H1 (cell line): ENCODE results near the gene TCF20. TPM values are rescaled to one million over a fixed set of nuclear protein-coding genes. Genes with fewer than 3 reads are reported as not detected.

Source experiments
- CTCF ChIA-PET: fragments of 300-600 bp; sonication (Branson Sonifier 250); formaldehyde crosslinking; loops from one replicate; lab custom pipeline; 2021; ENCODE audit not compliant: partially characterized antibody; lab: Charles Lee
- POLR2A ChIA-PET: fragments of 300-600 bp; sonication (Branson Sonifier 250); formaldehyde crosslinking; loops from one replicate; lab custom pipeline; 2021; ENCODE audit warnings: inconsistent platforms; ENCODE audit not compliant: partially characterized antibody; lab: Charles Lee
- DNase-seq, 2 experiments: peaks; one replicate each; pipeline versions ENCODE4 v3.0.0 to v3.0.0-alpha.2; 2010 to 2022; ENCODE audit warnings: low spot score in 2 of 2, low read depth in 1 of 2, mixed read lengths in 1 of 2
- FAIRE-seq: peaks from 2 replicates; lab custom pipeline; 2011; peaks lifted over from hg19 to GRCh38; lab: Jason Lieb, UNC
- H2AFZ ChIP-seq: 2 replicates; pipeline ENCODE4 v1.8.1; 2012; ENCODE audit warnings: low read length, inconsistent platforms
- H2AK5ac ChIP-seq: 2 replicates; pipeline ENCODE4 v1.6.1; 2013; ENCODE audit warnings: low read depth, low read length
- H2BK120ac ChIP-seq: replicated peaks from 2 replicates; pipeline ENCODE3; 2013; ENCODE audit warnings: low read depth, low read length, inconsistent platforms
- H2BK12ac ChIP-seq: 2 replicates; pipeline ENCODE4 v1.6.1; 2013; ENCODE audit warnings: low read depth, low read length
- H2BK15ac ChIP-seq: 2 replicates; pipeline ENCODE4 v1.6.1; 2013; ENCODE audit warnings: low read length
- H2BK20ac ChIP-seq: 2 replicates; pipeline ENCODE4 v1.6.1; 2013; ENCODE audit warnings: low read length
- H2BK5ac ChIP-seq: 2 replicates; pipeline ENCODE4 v1.6.1; 2013; ENCODE audit warnings: low read depth, low read length
- H3K14ac ChIP-seq: 2 replicates; pipeline ENCODE4 v1.6.1; 2013; ENCODE audit warnings: inconsistent platforms; ENCODE audit not compliant: insufficient read length
- H3K18ac ChIP-seq: 2 replicates; pipeline ENCODE4 v1.6.1; 2013; ENCODE audit warnings: low read length; ENCODE audit errors: extremely low read depth
- H3K23ac ChIP-seq: 2 replicates; pipeline ENCODE4 v1.6.1; 2013; ENCODE audit warnings: inconsistent platforms; ENCODE audit not compliant: insufficient read length
- H3K23me2 ChIP-seq: 2 replicates; pipeline ENCODE4 v1.6.1; 2013; ENCODE audit warnings: low read depth, low read length
- H3K27ac ChIP-seq: 2 replicates; pipeline ENCODE4 v1.6.1; 2011; ENCODE audit warnings: low read depth, low read length, inconsistent platforms
- H3K27me3 ChIP-seq, 4 experiments: replicated peaks in 1 of 4; 1 replicate in 1 of 4; 2 replicates in 3 of 4; pipeline versions ENCODE4 v1.6.1 to v1.8.1; 2011 to 2013; ENCODE audit warnings: low read length in 3 of 4, mild to moderate bottlenecking in 3 of 4, inconsistent platforms in 2 of 4, mixed read lengths in 2 of 4, moderate library complexity in 1 of 4; ENCODE audit not compliant: control insufficient read depth in 3 of 4, insufficient read depth in 3 of 4; ENCODE audit errors: extremely low read depth in 1 of 4
- H3K36me3 ChIP-seq, 4 experiments: 2 replicates each; pipeline versions ENCODE4 v1.6.1 to v1.8.1; 2011 to 2013; ENCODE audit warnings: mild to moderate bottlenecking in 4 of 4, low read length in 3 of 4, moderate library complexity in 2 of 4, control low read depth in 1 of 4, inconsistent platforms in 1 of 4; ENCODE audit not compliant: insufficient read depth in 4 of 4, control insufficient read depth in 2 of 4
- H3K4ac ChIP-seq: replicated peaks from 2 replicates; pipeline ENCODE3; 2013; ENCODE audit warnings: low read length, low read depth, mixed read lengths, inconsistent platforms; ENCODE audit not compliant: insufficient read length
- H3K4me1 ChIP-seq, 4 experiments: replicated peaks in 1 of 4; 1 replicate in 1 of 4; 2 replicates in 3 of 4; pipeline versions ENCODE4 v1.6.1 to v1.8.1; 2011 to 2013; ENCODE audit warnings: low read length in 3 of 4, inconsistent platforms in 2 of 4, mixed read lengths in 1 of 4; ENCODE audit not compliant: insufficient read depth in 4 of 4, control insufficient read depth in 3 of 4
- H3K4me2 ChIP-seq, 2 experiments: 2 replicates each; pipeline versions ENCODE4 v1.6.1 to v1.8.1; 2011 to 2013; ENCODE audit warnings: low read depth in 2 of 2, low read length in 2 of 2, control low read depth in 1 of 2, inconsistent platforms in 1 of 2, mild to moderate bottlenecking in 1 of 2; ENCODE audit not compliant: insufficient read depth in 1 of 2
- H3K4me3 ChIP-seq, 4 experiments: fragments of 200-600, 300-600 bp in 1 of 4; sonication (generic), shearing (Covaris generic), sonication (Bioruptor Twin) in 1 of 4; 2 replicates each; pipeline versions ENCODE4 v1.5.1 to v1.8.1; 2011 to 2016; ENCODE audit warnings: low read length in 4 of 4, low read depth in 3 of 4, control low read depth in 2 of 4, inconsistent platforms in 2 of 4, mild to moderate bottlenecking in 2 of 4, mixed read lengths in 1 of 4, moderate library complexity in 1 of 4; ENCODE audit not compliant: insufficient read depth in 2 of 4; ENCODE audit errors: extremely low read depth in 1 of 4
- H3K56ac ChIP-seq: replicated peaks from 2 replicates; pipeline ENCODE3; 2013; ENCODE audit warnings: low read depth, mild to moderate bottlenecking, mixed read lengths, low read length, inconsistent platforms; ENCODE audit not compliant: insufficient read length
- H3K79me1 ChIP-seq: 2 replicates; pipeline ENCODE4 v1.6.1; 2013; ENCODE audit warnings: low read depth, low read length, control low read depth
- H3K79me2 ChIP-seq, 2 experiments: 2 replicates each; pipeline versions ENCODE4 v1.6.1 to v1.8.1; 2012 to 2013; ENCODE audit warnings: low read length in 2 of 2, mild to moderate bottlenecking in 2 of 2, inconsistent platforms in 1 of 2; ENCODE audit not compliant: insufficient read depth in 2 of 2, control insufficient read depth in 1 of 2
- H3K9ac ChIP-seq, 4 experiments: replicated peaks in 1 of 4; 1 replicate in 1 of 4; 2 replicates in 3 of 4; pipeline versions ENCODE4 v1.6.1 to v1.8.1; 2011 to 2013; ENCODE audit warnings: low read depth in 3 of 4, low read length in 3 of 4, control low read depth in 2 of 4, mild to moderate bottlenecking in 2 of 4, moderate library complexity in 2 of 4, inconsistent platforms in 1 of 4; ENCODE audit errors: extremely low read depth in 1 of 4
- H3K9me3 ChIP-seq, 2 experiments: 2 replicates each; pipeline versions ENCODE4 v1.6.1 to v1.8.1; 2012 to 2013; ENCODE audit warnings: mild to moderate bottlenecking in 2 of 2, moderate library complexity in 2 of 2, control low read depth in 1 of 2, inconsistent platforms in 1 of 2, low read depth in 1 of 2, low read length in 1 of 2, mixed read lengths in 1 of 2; ENCODE audit not compliant: insufficient read depth in 2 of 2
- H4K20me1 ChIP-seq, 2 experiments: replicated peaks in 1 of 2; 2 replicates each; pipeline versions ENCODE3 to v1.8.1; 2011 to 2013; ENCODE audit warnings: inconsistent platforms in 2 of 2, low read length in 2 of 2, mild to moderate bottlenecking in 1 of 2; ENCODE audit not compliant: insufficient read depth in 2 of 2, control insufficient read depth in 1 of 2
- H4K5ac ChIP-seq: 2 replicates; pipeline ENCODE4 v1.6.1; 2013; ENCODE audit warnings: low read length, low read depth, mixed read lengths, inconsistent platforms; ENCODE audit not compliant: insufficient read length
- H4K8ac ChIP-seq: 2 replicates; pipeline ENCODE4 v1.8.0; 2013; ENCODE audit warnings: mild to moderate bottlenecking, moderate library complexity, low read length, inconsistent platforms; ENCODE audit not compliant: insufficient read depth; ENCODE audit errors: extremely low read depth
- H4K91ac ChIP-seq: replicated peaks from 2 replicates; pipeline ENCODE3; 2013; ENCODE audit warnings: low read length, mixed read lengths, inconsistent platforms; ENCODE audit not compliant: insufficient read length
- CEBPB ChIP-seq: IDR thresholded peaks from 2 replicates; pipeline ENCODE4 v1.6.1; 2012; ENCODE audit warnings: low read depth, low read length
- EP300 ChIP-seq, 2 experiments: IDR thresholded peaks; 1 replicate in 1 of 2; 2 replicates in 1 of 2; pipeline ENCODE4 v1.6.1; 2011 to 2012; ENCODE audit warnings: low read depth in 2 of 2, low read length in 2 of 2, mild to moderate bottlenecking in 2 of 2, borderline replicate concordance in 1 of 2, inconsistent platforms in 1 of 2, moderate library complexity in 1 of 2
- GTF2F1 ChIP-seq: IDR thresholded peaks from 2 replicates; pipeline ENCODE4 v1.6.1; 2012; ENCODE audit warnings: low read depth, low read length, improper control_type of control experiment, borderline replicate concordance
- KDM4A ChIP-seq: IDR thresholded peaks from one replicate; pipeline ENCODE4 v1.7.1; 2012; ENCODE audit warnings: low read depth, mild to moderate bottlenecking, moderate library complexity, low read length, inconsistent platforms; ENCODE audit not compliant: severe bottlenecking
- KDM5A ChIP-seq: fragments of 200-600 bp; IDR thresholded peaks from 2 replicates; pipeline ENCODE4 v1.7.1; 2012; ENCODE audit warnings: mild to moderate bottlenecking, low read length, inconsistent platforms, mixed read lengths
- POLR2A ChIP-seq, 2 experiments: IDR thresholded peaks; 1 replicate in 1 of 2; 2 replicates in 1 of 2; pipeline ENCODE4 v1.6.1; 2011; ENCODE audit warnings: low read depth in 2 of 2, low read length in 2 of 2, mild to moderate bottlenecking in 2 of 2; ENCODE audit errors: control extremely low read depth in 1 of 2
- RNF2 ChIP-seq: fragments of 200-900, 300-1000 bp; sonication (generic); IDR thresholded peaks from 2 replicates; pipeline ENCODE4 v1.7.1; 2016; ENCODE audit warnings: borderline replicate concordance, low read depth, mild to moderate bottlenecking, antibody characterized with exemption, low read length; ENCODE audit not compliant: poor library complexity, severe bottlenecking; ENCODE audit errors: missing control alignments
- SIN3A ChIP-seq, 2 experiments: IDR thresholded peaks in 1 of 2; conservative IDR thresholded peaks in 1 of 2; 2 replicates each; pipeline ENCODE4 v1.6.1; 2011 to 2012; ENCODE audit warnings: low read length in 2 of 2, improper control_type of control experiment in 1 of 2, low read depth in 1 of 2, mild to moderate bottlenecking in 1 of 2
- SP1 ChIP-seq: IDR thresholded peaks from 2 replicates; pipeline ENCODE4 v1.6.1; 2011; ENCODE audit warnings: low read depth, low read length
- SP2 ChIP-seq: IDR thresholded peaks from 2 replicates; pipeline ENCODE4 v1.6.1; 2012; ENCODE audit warnings: mild to moderate bottlenecking, low read length, inconsistent platforms
- SRF ChIP-seq: IDR thresholded peaks from 2 replicates; pipeline ENCODE4 v1.6.1; 2011; ENCODE audit warnings: mild to moderate bottlenecking, low read depth, low read length, moderate library complexity
- TAF1 ChIP-seq: IDR thresholded peaks from 2 replicates; pipeline ENCODE4 v1.6.1; 2011; ENCODE audit warnings: mild to moderate bottlenecking, low read depth, low read length
- WGBS, 2 experiments: shearing (Covaris generic) in 1 of 2; methylation state at CpG; one replicate each; pipeline versions ENCODE4 v1.1.6 to v1.1.7; 2013 to 2015; ENCODE audit warnings: low lambda C conversion rate in 2 of 2, mixed read lengths in 2 of 2, inconsistent platforms in 1 of 2, low coverage in 1 of 2, missing lambda C conversion rate in 1 of 2; ENCODE audit not compliant: insufficient replicate concordance in 2 of 2, insufficient coverage in 1 of 2, insufficient read length in 1 of 2; ENCODE audit errors: extremely low coverage in 1 of 2, missing lambda C conversion rate in 1 of 2; 5-methylcytosine and 5-hydroxymethylcytosine counted together
- polyA plus RNA-seq, 7 experiments: library from polyadenylated mRNA; depleted of rRNA in 3 of 7; stranded (reverse) in 5 of 7; unstranded in 2 of 7; fragments of >200 nt in 5 of 7; fragments of 200-250 nt in 2 of 7; gene quantifications; 1 replicate in 5 of 7; 2 replicates in 1 of 7; 4 replicates in 1 of 7; pipeline versions ENCODE4 v1.2.1 to v1.2.3, GENCODE V29; 2011 to 2013; ENCODE audit warnings: missing spikeins in 2 of 7, mixed read lengths in 2 of 7
- total RNA-seq: library from RNA; stranded (reverse); fragmentation: NEBNext Ultra II Directional; extraction: Animal tissue kit (Norgen Biotek cat#: 25700); gene quantifications from 2 replicates; pipeline ENCODE4 v1.2.1, GENCODE V29; 2021
- TF ChIP-seq, protein P1 (sequence below): IDR thresholded peaks from 2 replicates; pipeline ENCODE4 v1.6.1; 2012; ENCODE audit warnings: inconsistent platforms

Gene TCF20
- total and polyA plus RNA-seq, 2 of the 8 experiments (the other 6 are each of a cell fraction or from before 2014, with no cell fraction given) = 22.0 to 79.8 TPM

- TF ChIP-seq GTF2F1 (no peak), EP300 (IDR thresholded peaks at IDR 0.05; ENCODE audit: borderline replicate concordance in 1 of 2, low read depth in 2 of 2, low read length in 2 of 2) (no peak), SIN3A (conservative IDR thresholded peaks at IDR 0.05 in 1 of 2, IDR thresholded peaks at IDR 0.05 in 1 of 2; ENCODE audit: low read depth in 1 of 2, low read length in 2 of 2) (no peak), POLR2A (IDR thresholded peaks at IDR 0.05; ENCODE audit: control extremely low read depth in 1 of 2, low read depth in 2 of 2, low read length in 2 of 2) (no peak), CEBPB (no peak), KDM5A (no peak), KDM4A (no peak), SP2 (no peak), SRF (no peak), TAF1 (no peak), RNF2 (no peak), SP1 (no peak)
- TF ChIP-seq, protein P1, sequence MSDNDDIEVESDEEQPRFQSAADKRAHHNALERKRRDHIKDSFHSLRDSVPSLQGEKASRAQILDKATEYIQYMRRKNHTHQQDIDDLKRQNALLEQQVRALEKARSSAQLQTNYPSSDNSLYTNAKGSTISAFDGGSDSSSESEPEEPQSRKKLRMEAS = no peak
- H3K27ac ChIP-seq = no peak overlapping the region
- H2BK12ac ChIP-seq = no peak overlapping the region
- no peak overlapping the region for H3K14ac ChIP-seq
- no peak overlapping the region for H2BK20ac ChIP-seq
- H3K56ac ChIP-seq = no peak overlapping the region
- H3K23ac ChIP-seq = no peak overlapping the region
- H2AFZ ChIP-seq = no peak overlapping the region
- H3K23me2 ChIP-seq = no peaks in the 10 kb centered on the region
- H3K36me3 ChIP-seq = no peaks in the 10 kb centered on the region
- no peak overlapping the region for H4K91ac ChIP-seq
- no peak overlapping the region for H2BK120ac ChIP-seq
- peaks cover 0 to 3% (median 0%) of the 10 kb centered on the region in 4 experiments; a peak in 1 of 7 replicates for H3K4me1 ChIP-seq
- H3K4ac ChIP-seq = no peak overlapping the region
- peaks cover 19 to 34% of the 10 kb centered on the region in 2 experiments for H4K20me1 ChIP-seq
- ChIA-PET CTCF (interaction anchor here (0.5 to 1.5 kb wide), 2 partner anchors 85 to 377 kb away, joined by 3 to 6 read pairs; no protein-coding TSS in a partner anchor), POLR2A (no interaction called here)
- no peak overlapping the region for H3K18ac ChIP-seq
- 0 out of 4 replicates have a peak, but pooled peaks cover 0 to 2% of the 10 kb centered on the region in 2 experiments for H3K9me3 ChIP-seq
- H2BK15ac ChIP-seq = no peak overlapping the region
- H2AK5ac ChIP-seq = no peak overlapping the region
- H3K9ac ChIP-seq = no peak overlapping the region
- 96% methylated on average over 3 of the region's 3 CpGs; no CpG with 5 or more reads in 1 of the 2 experiments for WGBS, 2 experiments
- peaks cover 13 to 85% of the 10 kb centered on the region in 2 experiments for H3K79me2 ChIP-seq
- H3K4me3 ChIP-seq = no peak overlapping the region
- no peak overlapping the region for H3K4me2 ChIP-seq
- no peak overlapping the region for H2BK5ac ChIP-seq
- no peak overlapping the region for H4K8ac ChIP-seq
- peaks cover 14% of the 10 kb centered on the region for H3K79me1 ChIP-seq
- FAIRE-seq (no peak), DNase-seq (no peak)
- no peak overlapping the region for H4K5ac ChIP-seq
- no peaks in the 10 kb centered on the region for H3K27me3 ChIP-seq
Observed at GRCh38 chr22:42227435-42227834, 43.0 kb downstream of the TCF20 start.
